HepG2 (cell line): ENCODE measurements around the gene KLHDC1. TPM values are rescaled to one million over a fixed set of nuclear protein-coding genes. Genes with fewer than 3 reads are reported as not detected.
A peak's percentile ranks its signal among the peaks of the same experiment; 100 is the strongest.

Experiments used
- ATAC-seq: fragments of 200-7000 bp; cut with Tn5 transposase; 3 replicates; pipeline ENCODE4 v1.9.1; 2020; ENCODE audit warnings: mild to moderate bottlenecking, moderate library complexity
- BruUV-seq: library from RNA; stranded (reverse); fragments of 400-500 nt; replicated peaks from 2 replicates; lab custom pipeline; 2021; lab: Mats Ljungman, UMichigan
- CTCF ChIA-PET: fragments of 300-600 bp; formaldehyde crosslinking; extraction: SDS; loops from one replicate; lab custom pipeline; 2021; ENCODE audit warnings: low total read pairs, inconsistent platforms, low intra/inter-chr PET ratio; lab: Yijun Ruan, JAX
- POLR2A ChIA-PET: fragments of 350-600 bp; sonication (Branson Sonifier 250); formaldehyde crosslinking; loops from one replicate; lab custom pipeline; 2020; ENCODE audit warnings: antibody characterized with exemption, inconsistent platforms; lab: Yijun Ruan, JAX
- DNase-seq: peaks from one replicate; pipeline ENCODE4 v3.0.0-alpha.2; 2015; ENCODE audit warnings: low spot score
- FAIRE-seq: peaks from 3 replicates; lab custom pipeline; 2011; peaks lifted over from hg19 to GRCh38; lab: Jason Lieb, UNC
- H2AFZ ChIP-seq: one replicate; pipeline ENCODE4 v1.6.1; 2011; ENCODE audit warnings: low read length, inconsistent platforms
- H3K27ac ChIP-seq: fragments of 300-600 bp; 3 replicates; pipeline ENCODE4 v1.8.0; 2011; ENCODE audit warnings: mixed run types, mild to moderate bottlenecking, mixed read lengths, low read length, inconsistent platforms; ENCODE audit not compliant: insufficient read depth; ENCODE audit errors: extremely low read length
- H3K27me3 ChIP-seq, 2 experiments: fragments of 200-600 bp in 1 of 2; 2 replicates in 1 of 2; 3 replicates in 1 of 2; pipeline versions ENCODE4 v1.6.0 to v1.8.0; 2011; ENCODE audit warnings: low read length in 2 of 2, mild to moderate bottlenecking in 2 of 2, moderate library complexity in 2 of 2, inconsistent platforms in 1 of 2; ENCODE audit not compliant: insufficient read depth in 2 of 2, control insufficient read depth in 1 of 2
- H3K36me3 ChIP-seq, 2 experiments: fragments of 200-600 bp in 1 of 2; replicated peaks in 1 of 2; 2 replicates in 1 of 2; 3 replicates in 1 of 2; pipeline versions ENCODE4 v1.5.1 to v1.8.0; 2011; ENCODE audit warnings: low read length in 2 of 2, inconsistent platforms in 1 of 2; ENCODE audit not compliant: insufficient read depth in 2 of 2, control insufficient read depth in 1 of 2
- H3K4me1 ChIP-seq: 2 replicates; pipeline ENCODE4 v1.5.1; 2012; ENCODE audit warnings: low read length, inconsistent platforms; ENCODE audit not compliant: insufficient read depth
- H3K4me2 ChIP-seq: 2 replicates; pipeline ENCODE4 v1.6.0; 2011; ENCODE audit warnings: low read depth, low read length, inconsistent platforms
- H3K4me3 ChIP-seq, 3 experiments: fragments of 200-600 bp in 1 of 3; sonication (generic), shearing (Covaris generic) in 1 of 3; replicated peaks in 1 of 3; 2 replicates each; pipeline ENCODE4 v1.5.1; 2011 to 2016; ENCODE audit warnings: low read length in 3 of 3, inconsistent platforms in 2 of 3, low read depth in 2 of 3, mild to moderate bottlenecking in 2 of 3, control low read depth in 1 of 3, mixed read lengths in 1 of 3; ENCODE audit not compliant: insufficient read depth in 1 of 3
- H3K79me2 ChIP-seq: one replicate; pipeline ENCODE4 v1.6.1; 2011; ENCODE audit warnings: low read length, inconsistent platforms; ENCODE audit not compliant: insufficient read depth
- H3K9ac ChIP-seq: 2 replicates; pipeline ENCODE4 v1.6.0; 2011; ENCODE audit warnings: mild to moderate bottlenecking, low read depth, low read length, inconsistent platforms; ENCODE audit not compliant: insufficient read depth
- H3K9me3 ChIP-seq: 2 replicates; pipeline ENCODE4 v1.5.1; 2012; ENCODE audit warnings: mild to moderate bottlenecking, low read length
- H4K20me1 ChIP-seq: 2 replicates; pipeline ENCODE4 v1.6.0; 2011; ENCODE audit warnings: inconsistent platforms, mild to moderate bottlenecking, low read length, moderate library complexity; ENCODE audit not compliant: insufficient read depth
- DNMT1 ChIP-seq: sonication (generic); formaldehyde crosslinking; IDR thresholded peaks from 2 replicates; pipeline ENCODE4 v1.5.1; 2020; ENCODE audit warnings: mild to moderate bottlenecking, missing genetic modification reagents
- JUN ChIP-seq: sonication (generic); formaldehyde crosslinking; IDR thresholded peaks from 2 replicates; pipeline ENCODE4 v1.4.0; 2020; ENCODE audit warnings: mild to moderate bottlenecking, missing genetic modification reagents
- PHF21A ChIP-seq: sonication (generic); formaldehyde crosslinking; IDR thresholded peaks from 2 replicates; pipeline ENCODE4 v1.5.0; 2020; ENCODE audit warnings: mild to moderate bottlenecking, missing genetic modification reagents
- REL ChIP-seq: sonication (generic); formaldehyde crosslinking; conservative IDR thresholded peaks from 2 replicates; pipeline ENCODE4 v1.8.0; 2022; ENCODE audit warnings: mild to moderate bottlenecking, missing genetic modification reagents, moderate library complexity
- TOPORS ChIP-seq: sonication (generic); formaldehyde crosslinking; IDR thresholded peaks from 2 replicates; pipeline ENCODE4 v1.8.0; 2023; ENCODE audit warnings: mild to moderate bottlenecking, missing genetic modification reagents
- ZBTB21 ChIP-seq: sonication (generic); formaldehyde crosslinking; IDR thresholded peaks from 2 replicates; pipeline ENCODE4 v1.4.0; 2020; ENCODE audit warnings: missing genetic modification reagents
- ZNF136 ChIP-seq: sonication (generic); formaldehyde crosslinking; IDR thresholded peaks from 2 replicates; pipeline ENCODE4 v1.8.1; 2022; ENCODE audit warnings: low read depth, mild to moderate bottlenecking, moderate library complexity, missing genetic modification reagents
- ZNF30 ChIP-seq: sonication (generic); formaldehyde crosslinking; IDR thresholded peaks from 2 replicates; pipeline ENCODE4 v1.5.0; 2020; ENCODE audit warnings: mild to moderate bottlenecking, missing genetic modification reagents
- ZNF629 ChIP-seq: sonication (generic); formaldehyde crosslinking; conservative IDR thresholded peaks from 2 replicates; pipeline ENCODE4 v1.5.0; 2020; ENCODE audit warnings: missing genetic modification reagents
- ZNF644 ChIP-seq: IDR thresholded peaks from 2 replicates; pipeline ENCODE4 v1.6.1; 2016; ENCODE audit warnings: low read depth
- ZSCAN29 ChIP-seq: sonication (generic); formaldehyde crosslinking; conservative IDR thresholded peaks from 2 replicates; pipeline ENCODE4 v1.4.0; 2020; ENCODE audit warnings: mild to moderate bottlenecking, missing genetic modification reagents
- WGBS: methylation state at CpG from one replicate; pipeline ENCODE4 v1.1.6; 2017; ENCODE audit warnings: low lambda C conversion rate; 5-methylcytosine and 5-hydroxymethylcytosine counted together
- in situ Hi-C: cut with HindIII; loops from 2 replicates; pipeline ENCODE4 v1.10.0; 2017; ENCODE audit warnings: low pct_unique_long_range_greater_than_20kb; ENCODE audit not compliant: extremely low pct_ligation_motif_present
- intact Hi-C: fragments of 100-400 bp; cut with micrococcal nuclease; formaldehyde crosslinking; loops from one replicate; pipeline ENCODE4 v1.10.0; 2022; ENCODE audit not compliant: unreplicated experiment
- polyA plus RNA-seq, 8 experiments: library from polyadenylated mRNA; depleted of rRNA in 3 of 8; stranded (reverse) in 7 of 8; unstranded in 1 of 8; fragments of >200 nt; fragmentation: Illumina TruSeq in 4 of 8; extraction: Trizol in 4 of 8; gene quantifications; 2 replicates each; pipeline versions ENCODE4 v1.2.1 to v1.2.3, GENCODE V29; 2011 to 2016; ENCODE audit warnings: low read depth in 4 of 8, missing spikeins in 1 of 8, mixed read lengths in 1 of 8; ENCODE audit not compliant: insufficient read depth in 1 of 8
- total RNA-seq, 5 experiments: library from RNA; depleted of rRNA; stranded (reverse); fragments of >200 nt; fragmentation: Illumina TruSeq; extraction: Trizol; gene quantifications; 2 replicates each; pipeline ENCODE4 v1.2.3, GENCODE V29; 2016; ENCODE audit warnings: low read depth in 1 of 5

The KLHDC1 gene
- total and polyA plus RNA-seq, 2 of the 13 experiments (the other 11 are each of a cell fraction or from before 2014, with no cell fraction given) = 0.11 TPM; not detected in 1

- Histone ChIP-seq H3K4me3 (no peak overlapping the region), H3K4me2 (peak overlapping the region; percentile 81; the same call in 1 of the 2 replicates), H3K27me3 (no peaks in the 10 kb centered on the region; a peak in 1 of 5 replicates), H4K20me1 (no peaks in the 10 kb centered on the region), H3K79me2 (peaks cover 24% of the 10 kb centered on the region), H2AFZ (peak overlapping the region; percentile 65), H3K4me1 (peaks cover 48% of the 10 kb centered on the region), H3K9me3 (no peaks in the 10 kb centered on the region), H3K9ac (peak overlapping the region; percentile 83), H3K36me3 (no peaks in the 10 kb centered on the region), H3K27ac (peak overlapping the region; percentile 72)
- intact Hi-C loops (no loop called here), in situ Hi-C loops (no loop called here)
- WGBS = 94% methylated on average over 8 of the region's 8 CpGs
- TF ChIP-seq ZSCAN29 = 0 out of 2 replicates have a peak, but pooled peaks have one; percentile 9
- no peak for TF ChIP-seq DNMT1
- peak; percentile 24; the same call in 1 of the 2 replicates for TF ChIP-seq REL (CRISPR knock-in tag)
- TF ChIP-seq ZNF30 = 0 out of 2 replicates have a peak, but pooled peaks have one; percentile 8
- peak; percentile 12; the same call in 1 of the 2 replicates for TF ChIP-seq TOPORS (CRISPR knock-in tag)
- peak; percentile 77 for TF ChIP-seq ZNF629 (CRISPR knock-in tag)
- no peak for TF ChIP-seq JUN (CRISPR knock-in tag)
- FAIRE-seq (peak; percentile 36), DNase-seq (no peak), ATAC-seq (no peak)
- ChIA-PET POLR2A (interaction anchor here (0.9 to 3.5 kb wide), 8 partner anchors 33 to 164 kb away, joined by 3 to 28 read pairs (median 7); partner anchors contain the start of genes DNAAF2, KLHDC2, MGAT2 and NEMF), CTCF (no interaction called here)
- BruUV-seq = TSS peak; percentile 87
Measured at GRCh38 chr14:49688701-49689030, 4.3 kb upstream of the KLHDC1 start.

- peaks cover 15% of the 10 kb centered on the region for H3K79me2 ChIP-seq
- H2AFZ ChIP-seq = peak overlapping the region; percentile 66
- peak overlapping the region; percentile 73 for H3K4me2 ChIP-seq
- POLR2A ChIA-PET = interaction anchor here (1.2 to 4.6 kb wide), 4 partner anchors 49 to 78 kb away, joined by 4 to 64 read pairs (median 6); partner anchors contain the start of genes KLHDC2, MGAT2 and RPL36AL
- FAIRE-seq (peak; percentile 28), DNase-seq (no peak), ATAC-seq (0 out of 3 replicates have a peak, but pooled peaks have one; percentile 6)
- 8% methylated on average over 4 of the region's 4 CpGs for WGBS
- H3K27ac ChIP-seq = no peak overlapping the region
- no peaks in the 10 kb centered on the region for H4K20me1 ChIP-seq
- CTCF ChIA-PET = no interaction called here
- peak overlapping the region; percentile 17 to 75 (median 31); a peak in 5 of 6 replicates for H3K4me3 ChIP-seq
- in situ Hi-C loops (loop anchor here (10.0 kb wide), 1 partner anchor 74 kb away; the partner anchor contains the start of gene KLHDC2), intact Hi-C loops (loop anchor here (5.0 kb wide), 2 partner anchors 49 to 161 kb away; partner anchors contain the start of gene NEMF)
- no peaks in the 10 kb centered on the region for H3K9me3 ChIP-seq
- peaks cover 49% of the 10 kb centered on the region for H3K4me1 ChIP-seq
- BruUV-seq = no TSS peak
- H3K27me3 ChIP-seq = no peaks in the 10 kb centered on the region; a peak in 2 of 5 replicates
- no peak overlapping the region for H3K9ac ChIP-seq
- H3K36me3 ChIP-seq = no peaks in the 10 kb centered on the region
- TF ChIP-seq ZNF644 = 0 out of 2 replicates have a peak, but pooled peaks have one; percentile 23
- no peak for TF ChIP-seq ZBTB21 (CRISPR knock-in tag)
- no peak for TF ChIP-seq ZNF136 (CRISPR knock-in tag)
- no peak for TF ChIP-seq PHF21A (CRISPR knock-in tag)
- TF ChIP-seq, all 625 proteins: peak for 1
Measured at GRCh38 chr14:49691031-49691430, 1.9 kb upstream of the KLHDC1 start.
